Measurements from ENCODE around the gene ADRA2C.

ADRA2C gene

DNA sequence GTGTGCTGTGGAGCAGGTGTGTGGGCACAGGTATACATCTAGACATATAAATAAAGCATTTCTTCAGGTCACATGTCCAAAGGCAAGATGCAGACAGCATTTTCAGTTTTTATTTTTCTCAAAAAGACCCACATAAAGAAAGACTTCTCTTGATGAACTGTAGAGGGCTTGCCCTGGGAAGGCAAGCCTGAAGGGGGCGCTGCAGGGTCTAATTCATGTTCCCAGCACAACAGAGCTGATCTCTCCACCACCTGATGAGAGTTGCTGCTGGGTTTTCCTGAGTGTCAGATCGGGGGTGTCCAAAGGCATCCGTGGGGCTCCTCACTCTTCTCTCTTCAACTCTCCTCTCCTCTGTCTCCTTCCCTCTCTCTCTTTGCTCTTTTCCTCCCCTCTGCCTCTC is 26.6 kb downstream of the ADRA2C start:
- no peak for TF ChIP-seq ZFX (IDR thresholded peaks at IDR 0.05; ENCODE audit: borderline replicate concordance)
- TF ChIP-seq, protein P1, sequence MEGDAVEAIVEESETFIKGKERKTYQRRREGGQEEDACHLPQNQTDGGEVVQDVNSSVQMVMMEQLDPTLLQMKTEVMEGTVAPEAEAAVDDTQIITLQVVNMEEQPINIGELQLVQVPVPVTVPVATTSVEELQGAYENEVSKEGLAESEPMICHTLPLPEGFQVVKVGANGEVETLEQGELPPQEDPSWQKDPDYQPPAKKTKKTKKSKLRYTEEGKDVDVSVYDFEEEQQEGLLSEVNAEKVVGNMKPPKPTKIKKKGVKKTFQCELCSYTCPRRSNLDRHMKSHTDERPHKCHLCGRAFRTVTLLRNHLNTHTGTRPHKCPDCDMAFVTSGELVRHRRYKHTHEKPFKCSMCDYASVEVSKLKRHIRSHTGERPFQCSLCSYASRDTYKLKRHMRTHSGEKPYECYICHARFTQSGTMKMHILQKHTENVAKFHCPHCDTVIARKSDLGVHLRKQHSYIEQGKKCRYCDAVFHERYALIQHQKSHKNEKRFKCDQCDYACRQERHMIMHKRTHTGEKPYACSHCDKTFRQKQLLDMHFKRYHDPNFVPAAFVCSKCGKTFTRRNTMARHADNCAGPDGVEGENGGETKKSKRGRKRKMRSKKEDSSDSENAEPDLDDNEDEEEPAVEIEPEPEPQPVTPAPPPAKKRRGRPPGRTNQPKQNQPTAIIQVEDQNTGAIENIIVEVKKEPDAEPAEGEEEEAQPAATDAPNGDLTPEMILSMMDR (IDR thresholded peaks at IDR 0.05): peak; percentile 48
- no peak overlapping the region for H3K27ac ChIP-seq

DNA sequence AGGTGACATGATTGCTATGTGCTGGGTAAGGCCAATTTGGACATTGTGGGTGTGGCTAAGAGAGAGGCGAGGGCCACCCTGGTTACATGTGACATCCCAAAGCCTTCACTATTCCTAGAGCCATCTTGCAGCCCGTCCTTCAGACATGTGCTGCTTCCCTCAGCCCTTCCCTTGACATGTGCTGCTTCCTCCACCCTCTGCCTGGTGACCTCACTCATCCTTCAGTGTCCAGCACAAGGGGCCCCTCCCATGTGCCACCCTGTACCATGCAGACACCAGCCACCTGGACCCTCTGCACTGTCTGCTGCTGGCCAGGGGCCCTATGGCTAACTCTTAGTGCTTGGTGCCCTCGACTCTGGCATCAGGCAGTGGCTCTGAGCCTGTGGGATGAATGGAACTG is 27.4 kb downstream of the ADRA2C start:
- TF ChIP-seq, protein P1 (IDR thresholded peaks at IDR 0.05): no peak
- no peak for TF ChIP-seq ZFX (IDR thresholded peaks at IDR 0.05; ENCODE audit: borderline replicate concordance)

DNA sequence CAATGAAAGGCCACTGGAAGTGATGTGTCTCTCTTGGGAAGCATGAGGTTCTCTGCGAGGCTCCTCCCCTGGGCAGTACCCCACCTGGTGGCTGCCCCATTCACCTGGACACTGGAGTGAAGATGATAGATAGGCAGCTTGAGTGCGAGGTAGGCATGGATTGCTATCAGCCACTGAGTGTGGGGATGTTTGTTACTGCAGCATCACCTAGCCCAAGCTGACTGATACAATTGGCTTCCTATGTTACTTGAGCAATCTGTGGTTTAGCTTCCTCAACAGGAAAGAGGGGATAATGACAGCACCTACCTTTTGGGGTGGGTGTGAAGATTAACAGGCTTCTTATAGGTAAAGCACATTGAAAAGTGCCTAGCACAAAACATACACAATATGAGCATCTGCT is 30.8 kb downstream of the ADRA2C start:
- TF ChIP-seq, protein P1 (IDR thresholded peaks at IDR 0.05): no peak
- TF ChIP-seq ZFX (IDR thresholded peaks at IDR 0.05; ENCODE audit: borderline replicate concordance): no peak

More for the DNA sequence above, 27.4 kb downstream of the ADRA2C start:
- H3K27ac ChIP-seq: no peak overlapping the region

DNA sequence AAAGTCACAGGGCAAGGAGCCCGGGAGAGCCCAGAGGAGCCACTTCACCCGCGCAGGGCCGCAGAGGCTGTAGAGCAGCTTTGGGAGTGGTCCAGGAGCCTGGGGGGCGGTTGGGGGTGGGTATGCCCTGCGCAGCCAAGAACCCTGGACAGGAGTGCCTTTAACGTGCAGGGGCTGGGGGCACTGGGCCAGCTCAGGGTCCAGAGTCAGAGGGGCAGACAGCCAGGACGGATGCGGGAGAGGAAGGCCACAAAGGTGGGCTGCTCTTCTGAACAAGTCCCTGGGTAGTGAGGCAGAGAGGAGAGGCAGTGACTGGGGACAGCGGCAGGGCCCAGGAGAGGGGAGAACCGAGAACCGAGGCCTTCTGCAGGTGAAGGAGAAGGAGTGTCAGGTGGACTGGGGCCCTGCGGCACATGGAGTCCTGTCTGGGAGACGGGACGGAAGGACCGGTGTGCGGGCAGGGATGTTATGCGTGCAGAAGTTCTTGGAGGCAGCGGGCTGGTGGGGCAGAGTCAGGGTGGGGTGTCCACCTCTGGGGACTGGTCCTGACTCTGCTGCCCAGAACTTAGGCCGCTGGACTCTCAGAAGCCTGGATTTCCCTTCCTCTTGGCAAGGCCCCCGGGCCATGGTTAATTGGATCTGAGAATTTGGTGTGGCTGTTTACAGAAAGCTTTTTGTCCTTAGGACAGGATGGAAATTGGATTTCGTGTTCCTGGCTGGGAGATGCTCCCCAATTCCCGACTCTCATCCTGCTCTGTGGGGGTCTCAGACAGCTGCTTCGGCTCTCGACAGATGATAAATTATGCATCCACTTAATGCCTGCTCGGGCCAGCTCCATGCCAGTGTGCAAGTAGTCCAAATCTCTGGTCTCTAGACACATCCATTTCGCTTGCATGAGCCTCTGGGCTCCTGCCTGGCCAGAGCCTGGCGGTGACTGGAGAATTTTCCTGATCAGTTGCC is 31.9 kb downstream of the ADRA2C start:
- TF ChIP-seq, protein P1 (IDR thresholded peaks at IDR 0.05): no peak
- TF ChIP-seq ZFX (IDR thresholded peaks at IDR 0.05; ENCODE audit: borderline replicate concordance): no peak
- no peak overlapping the region for H3K27ac ChIP-seq

More for the DNA sequence above, 30.8 kb downstream of the ADRA2C start:
- no peak overlapping the region for H3K27ac ChIP-seq

DNA sequence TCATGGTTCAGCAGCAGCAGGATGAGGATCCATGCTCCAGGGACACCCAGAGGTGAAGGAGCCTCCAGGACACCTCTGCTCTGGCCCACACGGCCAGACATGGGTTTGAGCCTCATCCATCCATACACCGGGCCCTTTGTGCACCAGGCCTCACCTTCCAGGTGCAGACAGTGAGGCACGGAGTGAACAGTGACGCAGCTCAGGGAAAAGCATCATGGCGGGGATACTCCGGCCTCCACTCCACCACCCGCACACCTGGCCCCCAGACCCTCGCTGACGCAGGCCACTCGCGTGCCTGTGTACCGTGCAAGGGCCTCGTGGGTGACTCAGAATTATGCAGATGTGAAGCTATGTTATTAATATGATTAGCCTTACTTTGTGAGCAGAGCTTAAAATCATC is 33.3 kb downstream of the ADRA2C start:
- H3K27ac ChIP-seq: no peak overlapping the region
- TF ChIP-seq, protein P1 (IDR thresholded peaks at IDR 0.05): no peak
- no peak for TF ChIP-seq ZFX (IDR thresholded peaks at IDR 0.05; ENCODE audit: borderline replicate concordance)

DNA sequence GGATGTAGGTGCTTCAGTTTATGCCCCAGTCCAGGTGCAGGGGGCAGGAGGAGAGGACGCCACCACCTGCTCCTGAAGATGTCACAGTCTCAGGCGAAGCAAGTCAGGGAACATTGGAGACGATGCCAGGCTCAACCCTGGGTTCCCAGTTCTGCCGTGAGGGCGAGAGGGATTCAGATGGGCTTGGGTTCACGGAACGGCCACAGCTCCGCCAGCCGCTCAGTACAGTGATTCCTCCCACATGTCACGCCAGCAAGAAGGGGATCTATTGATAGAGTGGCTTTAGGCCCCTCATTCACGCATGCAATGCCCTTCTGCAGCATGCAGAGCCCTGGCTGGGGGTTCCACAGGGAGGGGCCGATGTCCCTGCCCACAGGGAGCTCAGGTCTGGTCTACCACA is 34.2 kb downstream of the ADRA2C start:
- H3K27ac ChIP-seq: no peak overlapping the region
- TF ChIP-seq, protein P1 (IDR thresholded peaks at IDR 0.05): no peak
- TF ChIP-seq ZFX (IDR thresholded peaks at IDR 0.05; ENCODE audit: borderline replicate concordance): no peak

DNA sequence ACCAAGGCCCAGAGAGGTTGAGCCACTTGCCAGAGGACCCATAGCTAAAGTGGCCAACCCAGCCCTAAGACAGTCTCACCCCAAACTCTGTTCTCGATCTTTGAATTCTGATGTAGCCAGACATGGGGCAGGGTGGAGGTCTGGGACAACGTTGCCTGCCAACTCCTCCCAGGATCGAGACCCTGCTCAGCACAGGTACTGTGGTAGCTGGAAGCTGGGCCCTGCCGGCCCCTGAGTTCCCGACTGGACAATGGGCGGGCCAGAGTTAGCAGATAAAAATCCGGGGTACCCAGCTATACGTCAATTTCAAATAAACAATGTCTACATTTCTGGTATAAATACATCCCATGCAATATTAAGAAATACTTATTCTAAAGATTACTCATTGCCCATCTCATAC is 35.3 kb downstream of the ADRA2C start:
- TF ChIP-seq, protein P1 (IDR thresholded peaks at IDR 0.05): no peak
- no peak for TF ChIP-seq ZFX (IDR thresholded peaks at IDR 0.05; ENCODE audit: borderline replicate concordance)
- no peak overlapping the region for H3K27ac ChIP-seq
